GM12865 (cell line): ENCODE data around the gene CALHM1.

ENCODE experiments used
- DNase-seq: peaks from one replicate; pipeline ENCODE4 v3.0.0; 2010; ENCODE audit warnings: low read depth
- H3K4me3 ChIP-seq: 2 replicates; pipeline ENCODE4 v1.5.1; 2011; ENCODE audit warnings: mild to moderate bottlenecking, low read depth, low read length, control low read depth
- TF ChIP-seq, protein P1 (sequence below): IDR thresholded peaks from 2 replicates; pipeline ENCODE4 v1.5.1; 2011; ENCODE audit warnings: low read length, control low read depth, low read depth, inconsistent platforms; ENCODE audit not compliant: insufficient read depth; ENCODE audit errors: missing control alignments

The CALHM1 gene

DNA sequence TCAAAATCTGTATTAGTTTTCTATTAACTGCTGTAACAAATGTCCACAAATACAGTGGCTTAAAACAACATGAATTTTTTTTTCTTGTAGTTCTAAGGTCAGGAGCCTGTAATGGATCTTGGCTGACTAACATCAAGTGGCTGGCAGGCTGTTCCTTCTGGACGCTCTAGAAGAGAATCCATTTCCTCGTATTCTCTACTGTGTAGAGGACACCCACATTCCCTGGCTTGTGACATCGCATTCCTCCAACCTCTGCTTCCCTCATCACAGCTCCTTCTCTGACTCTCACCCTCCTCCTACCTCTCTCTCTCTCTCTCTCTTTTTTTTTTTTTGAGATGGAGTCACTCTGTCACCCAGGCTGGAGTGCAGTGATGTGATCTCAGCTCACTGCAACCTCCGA lies 4.8 kb upstream of the CALHM1 start:
- H3K4me3 ChIP-seq: no peak overlapping the region
- no peak for DNase-seq
- TF ChIP-seq, protein P1, sequence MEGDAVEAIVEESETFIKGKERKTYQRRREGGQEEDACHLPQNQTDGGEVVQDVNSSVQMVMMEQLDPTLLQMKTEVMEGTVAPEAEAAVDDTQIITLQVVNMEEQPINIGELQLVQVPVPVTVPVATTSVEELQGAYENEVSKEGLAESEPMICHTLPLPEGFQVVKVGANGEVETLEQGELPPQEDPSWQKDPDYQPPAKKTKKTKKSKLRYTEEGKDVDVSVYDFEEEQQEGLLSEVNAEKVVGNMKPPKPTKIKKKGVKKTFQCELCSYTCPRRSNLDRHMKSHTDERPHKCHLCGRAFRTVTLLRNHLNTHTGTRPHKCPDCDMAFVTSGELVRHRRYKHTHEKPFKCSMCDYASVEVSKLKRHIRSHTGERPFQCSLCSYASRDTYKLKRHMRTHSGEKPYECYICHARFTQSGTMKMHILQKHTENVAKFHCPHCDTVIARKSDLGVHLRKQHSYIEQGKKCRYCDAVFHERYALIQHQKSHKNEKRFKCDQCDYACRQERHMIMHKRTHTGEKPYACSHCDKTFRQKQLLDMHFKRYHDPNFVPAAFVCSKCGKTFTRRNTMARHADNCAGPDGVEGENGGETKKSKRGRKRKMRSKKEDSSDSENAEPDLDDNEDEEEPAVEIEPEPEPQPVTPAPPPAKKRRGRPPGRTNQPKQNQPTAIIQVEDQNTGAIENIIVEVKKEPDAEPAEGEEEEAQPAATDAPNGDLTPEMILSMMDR: no peak

DNA sequence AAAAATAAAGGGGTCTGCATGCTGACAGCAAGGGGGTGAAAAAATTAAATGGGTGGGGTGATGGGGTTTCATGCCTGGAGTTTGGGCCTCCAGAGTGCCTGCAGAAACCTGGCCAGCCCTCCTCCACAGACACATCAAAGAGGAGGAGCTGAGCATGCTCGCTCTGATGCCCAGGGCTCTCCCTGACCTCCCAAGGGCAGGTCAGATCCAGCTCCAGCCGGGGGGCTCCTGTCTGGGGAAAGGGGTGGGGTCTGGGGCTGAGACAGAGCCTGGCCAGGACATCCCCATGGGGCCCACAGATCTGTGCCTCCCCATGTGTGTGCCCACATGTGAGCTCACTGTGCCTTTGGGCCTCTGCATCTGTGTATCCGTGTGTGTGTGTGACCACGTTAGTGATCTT lies 915 bp upstream of the CALHM1 start:
- TF ChIP-seq, protein P1: no peak

DNA sequence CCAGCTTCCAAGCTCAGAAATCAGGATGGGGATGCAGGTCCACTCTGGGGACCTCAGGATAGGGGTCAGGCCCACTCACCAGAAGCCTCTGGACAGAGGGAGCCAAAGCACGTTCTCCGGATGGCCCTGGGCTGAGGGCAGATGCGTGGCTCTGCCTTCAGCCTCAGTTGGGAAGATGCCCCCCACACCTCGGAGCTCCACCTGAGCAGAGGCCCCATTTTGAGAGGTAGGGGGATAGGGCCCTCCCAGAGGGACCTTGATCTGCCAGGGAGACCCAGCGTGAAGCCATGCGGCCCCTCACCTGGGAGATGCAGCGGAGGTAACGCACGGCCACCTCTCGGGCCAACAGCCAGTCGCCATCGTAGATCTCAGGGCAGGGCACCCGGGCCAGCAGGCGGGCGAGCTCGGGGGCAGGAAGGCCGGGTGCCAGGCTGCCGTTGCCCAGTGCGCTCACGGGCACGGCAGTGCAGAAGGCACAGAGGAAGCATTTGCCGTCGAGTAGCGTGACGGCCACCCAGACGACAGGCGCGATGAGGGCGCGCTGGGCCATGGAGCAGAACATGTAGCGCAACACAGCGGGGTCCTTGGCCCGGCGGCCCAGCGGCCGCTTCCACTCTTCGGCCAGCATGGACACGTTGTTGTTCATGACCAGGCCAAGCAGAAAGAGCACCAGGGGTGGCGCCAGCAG lies 660 bp downstream of the CALHM1 start:
- TF ChIP-seq, protein P1: no peak
- no peak for DNase-seq
- H3K4me3 ChIP-seq: no peak overlapping the region

More for the DNA sequence above, 915 bp upstream of the CALHM1 start:
- H3K4me3 ChIP-seq: no peak overlapping the region
- no peak for DNase-seq

DNA sequence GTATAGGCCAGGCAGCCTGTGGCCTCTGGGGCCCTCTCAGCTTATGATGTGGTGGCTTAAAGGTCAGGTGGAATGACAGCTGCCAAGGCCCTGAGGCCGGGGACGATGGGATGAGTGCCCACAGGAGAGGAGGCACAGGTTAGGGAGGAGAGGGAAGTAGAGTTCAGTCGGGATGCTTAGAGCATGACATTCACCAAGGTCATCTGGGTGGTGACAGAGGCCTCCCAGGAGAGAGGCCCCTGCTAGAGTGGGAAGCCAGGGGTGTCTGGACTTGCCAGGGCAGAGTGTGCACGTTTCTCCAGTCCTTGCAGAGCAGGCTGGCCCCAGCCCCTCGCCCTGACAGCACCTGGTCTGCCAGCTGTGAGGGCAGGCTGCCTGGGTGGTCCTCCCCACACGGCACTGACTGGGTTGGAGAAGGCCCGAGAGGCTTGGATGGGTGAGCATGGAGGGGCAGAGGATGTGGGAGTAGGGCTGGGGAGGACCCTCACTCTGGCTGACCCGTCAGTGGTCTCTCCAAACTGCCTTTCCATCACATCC lies 1.5 kb downstream of the CALHM1 start:
- H3K4me3 ChIP-seq: no peak overlapping the region
- TF ChIP-seq, protein P1: no peak
- no peak for DNase-seq

DNA sequence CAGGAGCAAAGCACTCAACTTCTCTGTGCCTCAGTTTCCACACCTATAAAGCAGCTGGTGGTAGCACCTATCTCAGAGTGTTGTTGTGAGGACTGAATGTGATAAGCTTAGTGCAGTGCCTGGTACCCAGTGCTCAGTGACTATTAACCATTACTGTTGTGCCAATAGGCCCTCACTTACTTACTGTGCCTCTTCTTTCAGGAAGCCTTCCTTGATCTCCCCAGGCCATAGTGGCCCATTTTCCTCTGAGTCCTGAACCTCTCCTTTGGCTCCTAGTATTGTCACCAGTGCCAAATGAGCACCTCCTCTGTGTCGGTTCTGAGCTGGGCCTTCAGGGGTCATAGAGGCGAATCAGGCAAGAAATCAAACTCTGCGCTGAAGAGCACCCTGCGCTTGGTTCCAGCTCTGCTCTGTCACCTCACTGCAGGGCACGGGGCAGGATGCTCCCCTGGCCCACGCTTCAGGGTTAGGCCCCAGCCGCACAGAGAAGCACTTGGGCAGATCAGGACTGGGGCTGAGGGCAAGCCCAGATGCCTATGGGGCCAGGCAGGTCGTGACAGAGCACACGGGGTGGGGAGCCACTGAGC lies 2.5 kb downstream of the CALHM1 start:
- no peak overlapping the region for H3K4me3 ChIP-seq
- TF ChIP-seq, protein P1: no peak
- no peak for DNase-seq

DNA sequence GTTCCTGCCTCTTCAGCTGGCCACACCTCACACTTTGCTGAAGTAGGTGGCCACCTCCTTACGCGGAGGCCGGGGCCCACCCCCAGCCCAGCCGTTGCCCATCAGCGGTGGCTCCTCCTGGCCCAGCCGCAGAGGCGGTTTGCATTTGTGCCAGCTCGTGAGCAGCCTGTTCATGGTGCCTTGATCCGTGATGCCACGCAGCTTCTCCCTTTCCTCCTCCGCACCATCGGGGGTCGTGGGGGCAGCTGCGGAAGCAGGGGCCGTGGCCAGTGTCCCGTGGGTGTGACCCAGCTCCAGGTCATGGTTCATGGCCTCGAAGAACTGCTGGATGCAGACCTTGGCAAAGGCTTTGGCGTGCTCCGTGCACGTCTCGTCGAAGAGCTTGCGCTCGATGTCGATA lies 3.5 kb downstream of the CALHM1 start:
- H3K4me3 ChIP-seq: no peak overlapping the region
- no peak for DNase-seq
- TF ChIP-seq, protein P1: no peak

DNA sequence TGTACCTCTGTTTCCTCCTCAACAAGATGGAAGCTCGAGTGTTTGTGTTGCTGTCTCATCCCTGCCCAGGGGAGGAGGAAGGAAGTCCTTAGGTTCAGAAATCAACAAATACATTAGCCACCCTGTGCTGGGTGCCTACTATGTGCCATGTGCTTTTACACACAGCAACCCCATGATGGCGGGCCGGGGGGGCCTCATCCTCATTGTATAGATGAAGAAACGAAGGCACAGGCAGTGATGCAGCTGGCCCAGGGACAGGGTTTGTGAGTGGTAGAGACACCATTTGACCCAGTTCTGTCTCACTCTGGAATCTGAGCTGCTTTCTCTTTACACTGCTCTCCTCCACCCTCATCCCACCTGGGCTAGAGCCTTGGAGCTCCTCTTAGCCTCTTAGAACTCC lies 4.7 kb downstream of the CALHM1 start:
- no peak overlapping the region for H3K4me3 ChIP-seq
- TF ChIP-seq, protein P1: no peak
- DNase-seq: no peak
